B cell (primary cell): Measurements from ENCODE around the gene ZNF462. TPM values are rescaled to one million over a fixed set of nuclear protein-coding genes. Genes with fewer than 3 reads are reported as not detected.

Experiments used
- ATAC-seq: fragments of 200-7000 bp; cut with Tn5 transposase; one replicate; pipeline ENCODE4 v1.10.0; 2021; ENCODE audit warnings: low read depth, mild to moderate bottlenecking, moderate number of reproducible peaks, moderate library complexity
- CTCF ChIA-PET: fragments of 350-600 bp; sonication (Branson Sonifier 250); formaldehyde crosslinking; loops from one replicate; lab custom pipeline; 2021; ENCODE audit warnings: antibody characterized with exemption, inconsistent platforms; lab: Charles Lee
- POLR2A ChIA-PET: fragments of 350-600 bp; sonication (Branson Sonifier 250); formaldehyde crosslinking; loops from one replicate; lab custom pipeline; 2021; ENCODE audit warnings: antibody characterized with exemption; lab: Charles Lee
- DNase-seq: peaks from one replicate; pipeline ENCODE4 v3.0.0; 2013
- H2AFZ ChIP-seq: 2 replicates; pipeline ENCODE4 v1.6.1; 2012; ENCODE audit warnings: mild to moderate bottlenecking, low read depth, low read length; ENCODE audit not compliant: insufficient read depth, poor library complexity, severe bottlenecking
- H3K27ac ChIP-seq, 2 donors: 1 replicate in 1 of 2; 2 replicates in 1 of 2; pipeline ENCODE4 v1.5.1; 2012 to 2013; ENCODE audit warnings: low read length in 2 of 2, mild to moderate bottlenecking in 2 of 2, moderate library complexity in 1 of 2
- H3K27me3 ChIP-seq, 4 experiments: fragments of 200-600 bp in 1 of 4; sonication (generic) in 1 of 4; replicated peaks in 1 of 4; 1 replicate in 2 of 4; 2 replicates in 2 of 4; pipeline versions ENCODE4 v1.6.1 to v1.7.0; 2013 to 2016; ENCODE audit warnings: low read length in 3 of 4, mild to moderate bottlenecking in 2 of 4, mixed read lengths in 1 of 4, moderate library complexity in 1 of 4; ENCODE audit not compliant: insufficient read depth in 4 of 4, control insufficient read depth in 3 of 4; ENCODE audit errors: control extremely low read depth in 1 of 4
- H3K36me3 ChIP-seq, 2 experiments: replicated peaks in 1 of 2; 1 replicate in 1 of 2; 2 replicates in 1 of 2; pipeline versions ENCODE4 v1.6.1 to v1.7.1; 2013; ENCODE audit warnings: low read length in 1 of 2; ENCODE audit not compliant: insufficient read depth in 2 of 2, control insufficient read depth in 1 of 2; ENCODE audit errors: control extremely low read depth in 1 of 2, extremely low read depth in 1 of 2
- H3K4me1 ChIP-seq, 2 donors: fragments of 200-600 bp in 1 of 2; sonication (generic) in 1 of 2; 1 replicate in 1 of 2; 2 replicates in 1 of 2; pipeline versions ENCODE4 v1.5.1 to v1.6.1; 2013 to 2017; ENCODE audit warnings: low read length in 2 of 2; ENCODE audit not compliant: control insufficient read depth in 2 of 2, insufficient read depth in 2 of 2
- H3K4me2 ChIP-seq: replicated peaks from 2 replicates; pipeline ENCODE3; 2012; ENCODE audit warnings: mild to moderate bottlenecking, low read depth, low read length; ENCODE audit not compliant: poor library complexity, severe bottlenecking
- H3K4me3 ChIP-seq, 5 experiments: fragments of 200-600 bp in 1 of 5; sonication (generic) in 1 of 5; 1 replicate in 3 of 5; 2 replicates in 2 of 5; pipeline versions ENCODE4 v1.5.1 to v1.7.0; 2011 to 2016; ENCODE audit warnings: low read length in 4 of 5, mild to moderate bottlenecking in 4 of 5, low read depth in 2 of 5, control low read depth in 1 of 5, moderate library complexity in 1 of 5; ENCODE audit not compliant: insufficient read depth in 1 of 5; ENCODE audit errors: control extremely low read depth in 1 of 5, extremely low read depth in 1 of 5
- H3K79me2 ChIP-seq: fragments of 200-600 bp; sonication (generic); one replicate; pipeline ENCODE4 v1.6.0; 2016; ENCODE audit warnings: low read length; ENCODE audit not compliant: control insufficient read depth, insufficient read depth
- H3K9ac ChIP-seq: fragments of 200-600 bp; sonication (generic); 2 replicates; pipeline ENCODE4 v1.6.1; 2017; ENCODE audit warnings: mild to moderate bottlenecking, low read length, moderate library complexity
- H3K9me3 ChIP-seq, 3 donors: one replicate each; pipeline versions ENCODE4 v1.6.1 to v1.7.1; 2013; ENCODE audit warnings: low read length in 2 of 3; ENCODE audit not compliant: control insufficient read depth in 2 of 3, insufficient read depth in 1 of 3; ENCODE audit errors: control extremely low read depth in 1 of 3
- H4K20me1 ChIP-seq: 2 replicates; pipeline ENCODE4 v1.6.0; 2012; ENCODE audit warnings: mild to moderate bottlenecking, low read length; ENCODE audit not compliant: insufficient read depth, control insufficient read depth, poor library complexity, severe bottlenecking
- H3K27ac Mint-ChIP-seq: one replicate; pipeline ENCODE4 v1.8.0; 2021; ENCODE audit warnings: mixed read lengths
- H3K27me3 Mint-ChIP-seq: one replicate; pipeline ENCODE4 v1.8.0; 2021; ENCODE audit warnings: mixed read lengths
- H3K4me1 Mint-ChIP-seq: one replicate; pipeline ENCODE4 v1.8.0; 2021; ENCODE audit warnings: mixed read lengths
- H3K4me3 Mint-ChIP-seq: one replicate; pipeline ENCODE4 v1.8.0; 2021; ENCODE audit warnings: mixed read lengths
- H3K9me3 Mint-ChIP-seq: one replicate; pipeline ENCODE4 v1.8.0; 2022; ENCODE audit warnings: mixed read lengths; ENCODE audit not compliant: insufficient read depth
- CTCF ChIP-seq: fragments of 200-600 bp; IDR thresholded peaks from one replicate; pipeline ENCODE4 v1.8.0; 2022; ENCODE audit warnings: antibody characterized with exemption, mild to moderate bottlenecking
- EZH2 ChIP-seq: IDR thresholded peaks from 2 replicates; pipeline ENCODE4 v1.6.1; 2012; ENCODE audit warnings: borderline replicate concordance, low read depth, mild to moderate bottlenecking, moderate library complexity, low read length; ENCODE audit not compliant: insufficient read depth, poor library complexity, severe bottlenecking
- whole genome bisulfite sequencing: methylation state at CpG from one replicate; pipeline ENCODE4 v1.1.5; 2013; ENCODE audit warnings: missing lambda C conversion rate; ENCODE audit not compliant: insufficient coverage; 5-methylcytosine and 5-hydroxymethylcytosine counted together
- intact Hi-C: fragments of 100-400 bp; cut with micrococcal nuclease; formaldehyde crosslinking; loops from one replicate; pipeline ENCODE4 v1.10.0; 2022
- polyA plus RNA-seq: library from polyadenylated mRNA; depleted of rRNA; stranded (reverse); fragments of >200 nt; gene quantifications from 2 replicates; pipeline ENCODE4 v1.2.3, GENCODE V29; 2012
- total RNA-seq, 2 donors: library from RNA; stranded (reverse); fragments of 120-200 nt in 1 of 2; gene quantifications; 1 replicate in 1 of 2; 2 replicates in 1 of 2; pipeline versions ENCODE4 v1.2.3 to v1.2.4, GENCODE V29; 2013 to 2022

ZNF462 gene
- total and polyA plus RNA-seq, 2 donors (not counting 1 experiment from before 2014, with no cell fraction given) = not detected

- CTCF ChIA-PET = no interaction called here
- H4K20me1 ChIP-seq = no peaks in the 10 kb centered on the region
- no peak overlapping the region for H3K27ac ChIP-seq
- H3K9ac ChIP-seq = no peak overlapping the region
- H3K79me2 ChIP-seq = no peaks in the 10 kb centered on the region
- DNase-seq (no peak), ATAC-seq (no peak)
- intact Hi-C loops = no loop called here
- no peaks in the 10 kb centered on the region for H3K4me1 ChIP-seq
- no peak overlapping the region for H3K4me3 ChIP-seq
- Mint-ChIP-seq H3K9me3 (no peaks in the 10 kb centered on the region), H3K4me1 (no peaks in the 10 kb centered on the region), H3K27me3 (peaks cover 3% of the 10 kb centered on the region), H3K4me3 (no peak overlapping the region), H3K27ac (no peak overlapping the region)
- no peaks in the 10 kb centered on the region for H3K9me3 ChIP-seq
- POLR2A ChIA-PET = no interaction called here
- H3K36me3 ChIP-seq = no peaks in the 10 kb centered on the region
- no peaks in the 10 kb centered on the region for H3K27me3 ChIP-seq
- H2AFZ ChIP-seq = no peak overlapping the region
- 87% methylated on average over 5 of the region's 9 CpGs for WGBS
- no peak overlapping the region for H3K4me2 ChIP-seq
- TF ChIP-seq CTCF (no peak), EZH2 (no peak)
These were observed 107.4 kb downstream of the ZNF462 start for GRCh38 chr9:106970219-106970975.

- Histone ChIP-seq H3K4me3 (no peak overlapping the region), H3K9ac (no peak overlapping the region), H3K36me3 (no peaks in the 10 kb centered on the region), H3K4me1 (no peaks in the 10 kb centered on the region), H3K9me3 (no peaks in the 10 kb centered on the region), H3K4me2 (no peak overlapping the region), H2AFZ (no peak overlapping the region), H3K79me2 (no peaks in the 10 kb centered on the region), H4K20me1 (no peaks in the 10 kb centered on the region), H3K27me3 (no peaks in the 10 kb centered on the region), H3K27ac (no peak overlapping the region)
- H3K27ac Mint-ChIP-seq = no peak overlapping the region
- H3K27me3 Mint-ChIP-seq = peaks cover 3% of the 10 kb centered on the region
- DNase-seq (no peak), ATAC-seq (no peak)
- H3K9me3 Mint-ChIP-seq = no peaks in the 10 kb centered on the region
- intact Hi-C loops = no loop called here
- no CpG with 5 or more reads among the region's 5 CpGs for WGBS
- TF ChIP-seq CTCF (no peak), EZH2 (no peak)
- POLR2A ChIA-PET = no interaction called here
- H3K4me3 Mint-ChIP-seq = no peak overlapping the region
- H3K4me1 Mint-ChIP-seq = no peaks in the 10 kb centered on the region
- CTCF ChIA-PET = no interaction called here
These were observed 108.1 kb downstream of the ZNF462 start for GRCh38 chr9:106970976-106971457.
